ENCODE data around the gene ATPAF2. TPM values are rescaled to one million over a fixed set of nuclear protein-coding genes. Genes with fewer than 3 reads are reported as not detected.
A peak's percentile ranks its signal among the peaks of the same experiment; 100 is the strongest.

Gene ATPAF2
- total and polyA plus RNA-seq, 10 donors: 25.2 to 57.1 (median 37.1) TPM

- Histone ChIP-seq H3K27me3 (replicated peaks in 1 of 7) (no peaks in the 10 kb centered on the region), H3K4me1 (peaks cover 0 to 6% (median 0%) of the 10 kb centered on the region in 6 donors), H3K27ac (no peak overlapping the region), H3K4me3 (no peak overlapping the region), H3K36me3 (peaks cover 0 to 92% (median 30%) of the 10 kb centered on the region in 6 donors), H3K9me3 (no peaks in the 10 kb centered on the region)
- TF ChIP-seq POLR2AphosphoS5 (IDR thresholded peaks at IDR 0.05): no peak
- TF ChIP-seq CTCF (IDR thresholded peaks at IDR 0.05 in 8 of 11, conservative IDR thresholded peaks at IDR 0.05 in 3 of 11): no peak
- TF ChIP-seq POLR2A (IDR thresholded peaks at IDR 0.05): no peak
- 88 to 98% (median 98%) methylated on average over 4 to 5 of the region's 5 CpGs for WGBS, 5 donors
- intact Hi-C loops (cut with DNase I; ENCODE audit: low total_unique reads): no loop called here
- no peak for DNase-seq
Measured at GRCh38 chr17:18015593-18015992, 23.4 kb downstream of the ATPAF2 start.

GRCh38 chr17:18014006-18014405 is 25.0 kb downstream of the ATPAF2 start:
- no peaks in the 10 kb centered on the region for H3K27me3 ChIP-seq (replicated peaks in 1 of 7)
- no peak for DNase-seq
- no peak overlapping the region for H3K27ac ChIP-seq
- H3K4me1 ChIP-seq: peaks cover 0 to 6% (median 0%) of the 10 kb centered on the region in 6 donors
- H3K9me3 ChIP-seq: no peaks in the 10 kb centered on the region
- TF ChIP-seq POLR2AphosphoS5 (IDR thresholded peaks at IDR 0.05): no peak
- TF ChIP-seq CTCF (IDR thresholded peaks at IDR 0.05 in 8 of 11, conservative IDR thresholded peaks at IDR 0.05 in 3 of 11): no peak
- intact Hi-C loops (cut with DNase I; ENCODE audit: low total_unique reads): no loop called here
- H3K4me3 ChIP-seq: no peak overlapping the region
- peaks cover 0 to 92% (median 34%) of the 10 kb centered on the region in 6 donors for H3K36me3 ChIP-seq
- WGBS, 5 donors: 97 to 99% (median 97%) methylated on average over 6 of the region's 6 CpGs

GRCh38 chr17:18011286-18011685 is 27.7 kb downstream of the ATPAF2 start:
- TF ChIP-seq POLR2AphosphoS5 (IDR thresholded peaks at IDR 0.05) (no peak), CTCF (IDR thresholded peaks at IDR 0.05 in 8 of 11, conservative IDR thresholded peaks at IDR 0.05 in 3 of 11) (no peak), POLR2A (IDR thresholded peaks at IDR 0.05) (no peak)
- Histone ChIP-seq H3K4me1 (no peaks in the 10 kb centered on the region), H3K27ac (no peak overlapping the region), H3K4me3 (no peak overlapping the region), H3K9me3 (no peaks in the 10 kb centered on the region), H3K27me3 (replicated peaks in 1 of 7) (no peaks in the 10 kb centered on the region), H3K36me3 (peaks cover 0 to 96% (median 39%) of the 10 kb centered on the region in 6 donors)
- peak; percentile 39 for DNase-seq
- WGBS, 5 donors: 94 to 100% (median 97%) methylated on average over 4 to 5 of the region's 5 CpGs; no CpG with 5 or more reads in 1 of the 5 donors
- intact Hi-C loops (cut with DNase I; ENCODE audit: low total_unique reads): no loop called here

GRCh38 chr17:18009609-18010420 is 29.2 kb downstream of the ATPAF2 start:
- 83 to 95% (median 93%) methylated on average over 2 to 8 of the region's 8 CpGs for WGBS, 5 donors
- no peaks in the 10 kb centered on the region for H3K27me3 ChIP-seq (replicated peaks in 1 of 7)

More at GRCh38 chr17:18009609-18010420, 29.2 kb downstream of the ATPAF2 start:
- no peak for TF ChIP-seq POLR2A (IDR thresholded peaks at IDR 0.05)
- TF ChIP-seq POLR2AphosphoS5 (IDR thresholded peaks at IDR 0.05): no peak
- no peak for TF ChIP-seq CTCF (IDR thresholded peaks at IDR 0.05 in 8 of 11, conservative IDR thresholded peaks at IDR 0.05 in 3 of 11)
- Histone ChIP-seq H3K27ac (no peak overlapping the region), H3K4me1 (no peaks in the 10 kb centered on the region), H3K4me3 (no peak overlapping the region), H3K9me3 (no peaks in the 10 kb centered on the region), H3K36me3 (peaks cover 0 to 92% (median 30%) of the 10 kb centered on the region in 6 donors)
- intact Hi-C loops (cut with DNase I; ENCODE audit: low total_unique reads): no loop called here
- no peak for DNase-seq

Measured in spleen (tissue), 11 donors.